ENCODE data around the gene TMCO5A.

DNA sequence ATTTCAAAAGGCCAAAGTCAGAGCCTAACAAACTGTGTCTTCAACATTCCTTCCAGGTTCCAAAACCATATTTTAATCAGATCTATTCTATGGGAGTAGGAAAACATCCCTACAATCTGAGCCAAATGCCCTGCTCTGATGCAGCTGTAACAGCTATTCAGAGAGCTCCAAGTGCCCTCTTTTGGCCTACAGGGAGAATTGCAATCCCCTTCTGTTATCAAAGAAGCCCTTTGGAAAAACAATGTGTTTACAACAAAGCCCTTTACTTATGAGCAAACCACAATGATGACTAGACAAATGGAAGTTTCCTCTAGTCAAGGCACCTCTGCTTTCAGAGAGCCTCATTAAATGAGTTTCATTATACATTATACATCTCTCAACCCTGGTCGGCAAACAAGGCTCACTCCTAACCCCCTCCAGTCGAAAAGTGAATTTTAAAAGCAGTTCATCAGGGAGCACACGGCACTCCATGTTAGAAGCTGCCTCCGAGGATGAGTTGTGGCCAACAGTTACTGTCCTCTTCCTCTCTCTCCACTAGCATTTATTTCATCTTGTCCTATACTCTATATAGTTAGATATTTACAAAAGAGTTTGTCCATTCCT is 42.6 kb upstream of the TMCO5A start:
- TF ChIP-seq, protein P1, sequence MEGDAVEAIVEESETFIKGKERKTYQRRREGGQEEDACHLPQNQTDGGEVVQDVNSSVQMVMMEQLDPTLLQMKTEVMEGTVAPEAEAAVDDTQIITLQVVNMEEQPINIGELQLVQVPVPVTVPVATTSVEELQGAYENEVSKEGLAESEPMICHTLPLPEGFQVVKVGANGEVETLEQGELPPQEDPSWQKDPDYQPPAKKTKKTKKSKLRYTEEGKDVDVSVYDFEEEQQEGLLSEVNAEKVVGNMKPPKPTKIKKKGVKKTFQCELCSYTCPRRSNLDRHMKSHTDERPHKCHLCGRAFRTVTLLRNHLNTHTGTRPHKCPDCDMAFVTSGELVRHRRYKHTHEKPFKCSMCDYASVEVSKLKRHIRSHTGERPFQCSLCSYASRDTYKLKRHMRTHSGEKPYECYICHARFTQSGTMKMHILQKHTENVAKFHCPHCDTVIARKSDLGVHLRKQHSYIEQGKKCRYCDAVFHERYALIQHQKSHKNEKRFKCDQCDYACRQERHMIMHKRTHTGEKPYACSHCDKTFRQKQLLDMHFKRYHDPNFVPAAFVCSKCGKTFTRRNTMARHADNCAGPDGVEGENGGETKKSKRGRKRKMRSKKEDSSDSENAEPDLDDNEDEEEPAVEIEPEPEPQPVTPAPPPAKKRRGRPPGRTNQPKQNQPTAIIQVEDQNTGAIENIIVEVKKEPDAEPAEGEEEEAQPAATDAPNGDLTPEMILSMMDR (IDR thresholded peaks at IDR 0.05), result peak in 3 of 4 experiments; percentile 37 to 61 (median 41)
- TF ChIP-seq POLR2A (IDR thresholded peaks at IDR 0.05), result no peak
- no peak for TF ChIP-seq POLR2AphosphoS5 (IDR thresholded peaks at IDR 0.05)

Data from prostate gland (tissue), 2 donors.